SK-N-SH (cell line): ENCODE measurements around the gene RALGDS. TPM values are rescaled to one million over a fixed set of nuclear protein-coding genes. Genes with fewer than 3 reads are reported as not detected.

Source experiments
- CTCF ChIA-PET: fragments of 300-600, 350-600 bp; formaldehyde crosslinking; extraction: SDS; loops from one replicate; lab custom pipeline; 2021; lab: Yijun Ruan, JAX
- POLR2A ChIA-PET: fragments of 350-600 bp; sonication (Branson Sonifier 250); formaldehyde crosslinking; extraction: SDS; loops from one replicate; lab custom pipeline; 2020; ENCODE audit warnings: antibody characterized with exemption, inconsistent platforms; lab: Yijun Ruan, JAX
- DNase-seq: peaks from one replicate; pipeline ENCODE4 v3.0.0; 2012
- H2AFZ ChIP-seq: fragments of 200-600 bp; sonication (generic); 2 replicates; pipeline ENCODE4 v1.8.1; 2016; ENCODE audit warnings: antibody characterized with exemption, mild to moderate bottlenecking, low read depth
- H3F3A ChIP-seq: fragments of 200-600 bp; sonication (generic); replicated peaks from 2 replicates; pipeline ENCODE3; 2016; ENCODE audit warnings: antibody characterized with exemption, mild to moderate bottlenecking; ENCODE audit not compliant: insufficient read depth
- H3K27ac ChIP-seq, 2 experiments: fragments of 200-500 bp in 1 of 2; fragments of 200-600 bp in 1 of 2; sonication (Bioruptor generic) in 1 of 2; sonication (generic), shearing (Covaris generic) in 1 of 2; 2 replicates each; pipeline versions ENCODE4 v1.5.1 to v1.6.1; 2014 to 2016; ENCODE audit warnings: low read depth in 2 of 2, inconsistent platforms in 1 of 2, low read length in 1 of 2, mild to moderate bottlenecking in 1 of 2, mixed read lengths in 1 of 2
- H3K27me3 ChIP-seq: fragments of 200-600 bp; sonication (generic), shearing (Covaris generic); 2 replicates; pipeline ENCODE4 v1.6.1; 2016; ENCODE audit warnings: mixed run types; ENCODE audit not compliant: insufficient read depth
- H3K36me3 ChIP-seq, 2 experiments: fragments of 200-500 bp in 1 of 2; fragments of 200-600 bp in 1 of 2; sonication (Bioruptor generic) in 1 of 2; sonication (generic) in 1 of 2; replicated peaks in 1 of 2; 2 replicates each; pipeline versions ENCODE3 to v1.5.1; 2014 to 2016; ENCODE audit warnings: low read length in 1 of 2, mild to moderate bottlenecking in 1 of 2; ENCODE audit not compliant: insufficient read depth in 2 of 2, control insufficient read depth in 1 of 2
- H3K4me1 ChIP-seq, 2 experiments: fragments of 200-500 bp in 1 of 2; fragments of 200-600 bp in 1 of 2; sonication (Bioruptor generic) in 1 of 2; sonication (generic), shearing (Covaris generic) in 1 of 2; 2 replicates each; pipeline versions ENCODE4 v1.5.1 to v1.6.1; 2014 to 2016; ENCODE audit warnings: low read depth in 1 of 2, low read length in 1 of 2, mixed run types in 1 of 2; ENCODE audit not compliant: insufficient read depth in 2 of 2, control insufficient read depth in 1 of 2
- H3K4me2 ChIP-seq: fragments of 200-600 bp; sonication (generic), shearing (Covaris generic); 2 replicates; pipeline ENCODE4 v1.6.1; 2017; ENCODE audit warnings: mixed run types
- H3K4me3 ChIP-seq, 2 experiments: fragments of 200-500 bp in 1 of 2; fragments of 200-600 bp in 1 of 2; sonication (Bioruptor generic) in 1 of 2; sonication (generic), shearing (Covaris generic) in 1 of 2; 2 replicates each; pipeline versions ENCODE4 v1.5.1 to v1.8.1; 2014 to 2016; ENCODE audit warnings: low read depth in 2 of 2, inconsistent platforms in 1 of 2, low read length in 1 of 2, mild to moderate bottlenecking in 1 of 2, mixed read lengths in 1 of 2, moderate library complexity in 1 of 2
- H3K79me2 ChIP-seq: fragments of 200-600 bp; sonication (generic); 2 replicates; pipeline ENCODE4 v1.8.1; 2017; ENCODE audit warnings: mild to moderate bottlenecking; ENCODE audit not compliant: insufficient read depth
- H3K9ac ChIP-seq: fragments of 200-600 bp; sonication (generic); 2 replicates; pipeline ENCODE4 v1.6.1; 2017; ENCODE audit warnings: mixed run types
- H3K9me2 ChIP-seq: fragments of 200-600 bp; sonication (generic); 2 replicates; pipeline ENCODE4 v1.6.1; 2017; ENCODE audit warnings: mixed run types
- H3K9me3 ChIP-seq: fragments of 200-600 bp; sonication (generic); 2 replicates; pipeline ENCODE4 v1.6.1; 2017; ENCODE audit warnings: mixed run types, mild to moderate bottlenecking, moderate library complexity
- H4K20me1 ChIP-seq: fragments of 200-600 bp; sonication (generic); 2 replicates; pipeline ENCODE4 v1.6.1; 2017; ENCODE audit warnings: mild to moderate bottlenecking, mixed run types; ENCODE audit not compliant: insufficient read depth
- ELF1 ChIP-seq: IDR thresholded peaks from 2 replicates; pipeline ENCODE4 v1.4.0; 2012
- EP300 ChIP-seq, 2 experiments: IDR thresholded peaks; 2 replicates each; pipeline versions ENCODE4 v1.4.0 to v1.6.1; 2012; ENCODE audit warnings: borderline replicate concordance in 1 of 2, low read depth in 1 of 2, low read length in 1 of 2
- FOSL2 ChIP-seq: IDR thresholded peaks from 2 replicates; pipeline ENCODE4 v1.4.0; 2012; ENCODE audit warnings: low read depth, mild to moderate bottlenecking, moderate library complexity, borderline replicate concordance
- FOXM1 ChIP-seq: IDR thresholded peaks from 2 replicates; pipeline ENCODE4 v1.4.0; 2012; ENCODE audit warnings: low read depth, mild to moderate bottlenecking
- IRF3 ChIP-seq: fragments of 150-350 bp; IDR thresholded peaks from 2 replicates; pipeline ENCODE4 v1.6.1; 2016; ENCODE audit warnings: mild to moderate bottlenecking, low read depth, low read length
- MEF2A ChIP-seq: IDR thresholded peaks from 2 replicates; pipeline ENCODE4 v1.4.0; 2012; ENCODE audit warnings: low read depth, borderline replicate concordance
- MXI1 ChIP-seq: IDR thresholded peaks from 2 replicates; pipeline ENCODE4 v1.6.1; 2012; ENCODE audit warnings: mild to moderate bottlenecking, low read depth, low read length, improper control_type of control experiment
- NFIC ChIP-seq: IDR thresholded peaks from 2 replicates; pipeline ENCODE4 v1.4.0; 2012; ENCODE audit warnings: borderline replicate concordance
- NRF1 ChIP-seq: IDR thresholded peaks from 2 replicates; pipeline ENCODE4 v1.6.1; 2012; ENCODE audit warnings: low read depth, mild to moderate bottlenecking, low read length
- RAD21 ChIP-seq: IDR thresholded peaks from 2 replicates; pipeline ENCODE4 v1.6.1; 2012; ENCODE audit warnings: mild to moderate bottlenecking, low read length
- REST ChIP-seq: IDR thresholded peaks from 2 replicates; pipeline ENCODE4 v1.6.1; 2012; ENCODE audit warnings: mild to moderate bottlenecking, low read depth, low read length, moderate library complexity
- TCF12 ChIP-seq: IDR thresholded peaks from 2 replicates; pipeline ENCODE4 v1.4.0; 2012
- TEAD4 ChIP-seq: IDR thresholded peaks from 2 replicates; pipeline ENCODE4 v1.4.0; 2012; ENCODE audit warnings: mild to moderate bottlenecking, borderline replicate concordance; ENCODE audit not compliant: insufficient read depth
- USF1 ChIP-seq: IDR thresholded peaks from 2 replicates; pipeline ENCODE4 v1.4.0; 2012; ENCODE audit warnings: low read depth, borderline replicate concordance
- ZBTB33 ChIP-seq: IDR thresholded peaks from 2 replicates; pipeline ENCODE4 v1.4.0; 2012; ENCODE audit warnings: low read depth, borderline replicate concordance
- WGBS: methylation state at CpG from one replicate; pipeline ENCODE4 v1.1.6; 2017; ENCODE audit warnings: low lambda C conversion rate; 5-methylcytosine and 5-hydroxymethylcytosine counted together
- polyA plus RNA-seq, 3 experiments: library from polyadenylated mRNA; depleted of rRNA; stranded (reverse); fragments of >200 nt; gene quantifications; 2 replicates each; pipeline ENCODE4 v1.2.3, GENCODE V29; 2012

RALGDS gene
- polyA plus RNA-seq, 1 of the 3 experiments (the other 2 are of a cell fraction): 64.7 TPM

GRCh38 chr9:133060417-133060841 lies 60.6 kb downstream of the RALGDS start:
- POLR2A ChIA-PET: no interaction called here
- no peaks in the 10 kb centered on the region for H3K9me3 ChIP-seq
- TF ChIP-seq TCF12 (no peak), FOXM1 (no peak), FOSL2 (no peak), REST (no peak), USF1 (no peak), ELF1 (no peak), NRF1 (no peak), RAD21 (no peak), IRF3 (no peak), EP300 (IDR thresholded peaks at IDR 0.05; ENCODE audit: borderline replicate concordance in 1 of 2, low read depth in 1 of 2, low read length in 1 of 2) (no peak), MXI1 (no peak), ZBTB33 (no peak), TEAD4 (no peak), MEF2A (no peak), NFIC (no peak)
- no peak overlapping the region for H2AFZ ChIP-seq
- CTCF ChIA-PET: interaction anchor here (1.9 to 4.0 kb wide), 2 partner anchors 19 to 85 kb away, joined by 4 to 28 read pairs; no protein-coding TSS in a partner anchor
- H3F3A ChIP-seq: no peaks in the 10 kb centered on the region
- no peak overlapping the region for H3K4me2 ChIP-seq
- H3K9me2 ChIP-seq: no peaks in the 10 kb centered on the region
- H3K36me3 ChIP-seq: peaks cover 2 to 24% of the 10 kb centered on the region in 2 experiments
- no peaks in the 10 kb centered on the region for H3K79me2 ChIP-seq
- DNase-seq: peak; percentile 24
- 97% methylated on average over 6 of the region's 6 CpGs for WGBS
- H3K9ac ChIP-seq: no peak overlapping the region
- H4K20me1 ChIP-seq: no peaks in the 10 kb centered on the region
- peak overlapping the region in 1 of 2 experiments; percentile 31; a peak in 1 of 4 replicates for H3K27ac ChIP-seq
- no peaks in the 10 kb centered on the region for H3K27me3 ChIP-seq
- H3K4me3 ChIP-seq: no peak overlapping the region
- peaks cover 0 to 26% of the 10 kb centered on the region in 2 experiments; a peak in 1 of 4 replicates for H3K4me1 ChIP-seq
